GM19452 (cell line): ENCODE data around the gene ITLN2.
"Not testable (repeated sequence)": the region's sequence is repeated elsewhere in the genome, so short reads cannot be mapped to it uniquely, and the experiment has no call there.

ENCODE experiments used
- ATAC-seq: cut with Tn5 transposase; IDR thresholded peaks from one replicate; pipeline ENCODE4 v1.9.1; 2021; ENCODE audit not compliant: unreplicated experiment

The ITLN2 gene

DNA sequence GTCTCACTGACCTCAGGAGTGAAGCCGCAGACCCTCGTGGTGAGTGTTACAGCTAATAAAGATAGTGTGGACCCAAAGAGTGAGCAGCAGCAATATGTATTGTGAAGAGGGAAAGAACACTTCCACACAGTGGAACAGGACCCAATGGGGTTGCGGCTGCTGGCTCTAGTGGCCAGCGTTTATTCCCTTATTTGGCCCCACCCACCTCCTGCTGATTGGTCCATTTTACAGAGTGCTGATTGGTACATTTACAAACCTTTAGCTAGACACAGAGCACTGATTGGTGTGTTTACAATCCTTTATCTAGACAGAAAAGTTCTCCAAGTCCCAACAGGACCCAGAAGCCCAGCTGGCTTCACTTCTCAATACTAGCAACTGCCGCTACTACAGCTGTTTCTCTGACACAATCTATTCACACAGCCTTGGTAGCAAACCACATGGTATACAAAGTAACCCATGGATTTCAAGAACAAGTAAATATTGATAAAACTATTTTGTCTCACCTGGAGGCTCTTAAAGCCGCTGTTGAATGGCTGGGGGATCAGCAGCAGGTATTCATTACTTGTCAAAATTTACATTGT lies 44.3 kb downstream of the ITLN2 start:
- ATAC-seq: no peak

GRCh38 chr1:160907976-160908375 lies 46.6 kb downstream of the ITLN2 start:
- ATAC-seq: no peak

GRCh38 chr1:160905617-160905989 lies 49.0 kb downstream of the ITLN2 start:
- no peak for ATAC-seq

DNA sequence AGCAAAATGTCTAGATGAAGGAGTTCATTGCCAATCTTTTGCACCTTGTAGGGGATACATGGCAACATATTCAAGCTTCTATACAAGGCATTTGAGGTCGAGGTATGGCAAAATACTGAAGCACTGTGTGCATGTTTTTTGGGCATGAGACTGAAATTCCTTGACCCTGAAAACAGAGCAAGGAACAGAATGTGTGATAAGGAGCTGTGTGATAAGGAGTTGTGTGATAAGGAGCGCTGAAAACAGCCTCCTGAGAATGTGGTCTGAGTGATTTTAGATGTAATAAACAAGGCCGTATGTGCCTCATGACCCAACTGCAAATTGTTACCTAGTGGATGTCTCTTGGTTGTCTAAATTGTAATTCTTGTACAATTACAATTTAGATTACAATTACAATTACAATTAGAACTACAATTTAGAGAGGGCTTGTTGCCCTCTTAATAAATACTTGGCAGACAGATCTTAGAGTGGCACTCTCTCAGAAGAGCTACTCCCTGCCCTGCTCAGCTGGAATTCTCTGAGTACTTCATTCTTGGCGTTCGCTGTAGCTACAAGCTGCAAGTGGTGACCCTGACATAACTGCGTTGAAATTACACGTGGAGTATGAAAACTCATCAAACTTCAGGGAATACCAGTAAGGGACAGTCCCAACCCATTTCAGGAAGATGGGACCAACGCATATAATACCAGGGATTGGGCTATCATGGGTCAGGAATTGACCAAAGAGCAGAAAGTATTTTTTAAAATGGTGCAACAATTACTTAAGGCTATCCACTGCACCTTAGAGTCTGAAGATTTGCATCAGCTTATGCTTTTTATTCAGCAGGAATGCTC lies 49.6 kb downstream of the ITLN2 start:
- no peak for ATAC-seq

DNA sequence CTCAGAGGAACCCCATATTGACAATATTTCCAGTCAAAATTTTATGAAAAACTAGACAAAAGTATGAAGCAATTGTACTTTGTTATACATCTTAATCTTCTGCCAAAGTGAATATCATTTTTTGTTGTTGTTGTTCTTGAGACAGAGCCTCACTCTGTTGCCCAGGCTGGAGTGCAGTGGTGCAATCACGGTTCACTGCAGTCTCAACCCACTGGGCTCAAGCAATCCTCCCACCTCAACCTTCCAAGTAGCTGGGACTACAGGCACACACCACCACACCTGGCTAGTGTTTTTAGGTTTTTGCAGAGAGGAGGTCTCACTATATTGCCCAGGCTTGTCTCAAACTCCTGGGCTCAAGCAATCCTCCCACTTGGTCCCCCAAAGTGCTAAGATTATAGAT lies 52.4 kb downstream of the ITLN2 start:
- ATAC-seq: not testable (repeated sequence)

DNA sequence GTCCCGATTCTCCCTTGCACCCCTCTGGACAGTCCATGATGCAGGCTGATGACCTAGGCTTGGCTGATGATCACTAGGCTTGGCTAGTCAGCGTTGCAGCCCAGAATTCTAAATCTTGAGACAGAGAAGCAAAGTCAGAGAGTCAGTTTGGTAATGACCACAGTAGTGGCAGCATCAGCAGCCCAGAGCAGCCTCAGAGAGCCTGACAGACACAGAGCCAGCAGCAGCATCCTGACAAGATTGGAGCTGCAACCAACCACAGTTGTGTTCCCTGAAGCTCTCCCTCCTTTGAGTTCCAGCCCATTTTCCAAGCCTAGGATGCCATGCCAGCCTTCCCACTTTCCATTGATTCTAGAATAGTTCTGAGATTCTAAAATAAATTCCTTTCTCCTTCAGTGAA lies 52.8 kb downstream of the ITLN2 start:
- no peak for ATAC-seq

- ATAC-seq: not testable (repeated sequence)
Observed at GRCh38 chr1:160900683-160901082, 53.9 kb downstream of the ITLN2 start.
